Heart left ventricle (tissue), 16 donors: ENCODE measurements around the gene ING4. TPM values are rescaled to one million over a fixed set of nuclear protein-coding genes. Genes with fewer than 3 reads are reported as not detected.
"Not testable (repeated sequence)": the region's sequence is repeated elsewhere in the genome, so short reads cannot be mapped to it uniquely, and the experiment has no call there.

ENCODE experiments used
- ATAC-seq, 4 donors: fragments of 200-7000 bp; cut with Tn5 transposase; one replicate each; pipeline ENCODE4 v1.9.1; 2020 to 2022; ENCODE audit warnings: moderate library complexity in 4 of 4, mild to moderate bottlenecking in 3 of 4, moderate number of reproducible peaks in 1 of 4
- DNase-seq, 5 donors: peaks; one replicate each; pipeline ENCODE4 v3.0.0-alpha.2; 2020
- H3K27ac ChIP-seq, 12 donors: fragments of 200-600 bp; sonication (generic) in 4 of 12; one replicate each; pipeline versions ENCODE4 v1.5.0 to v1.8.0; 2016 to 2022; ENCODE audit warnings: mild to moderate bottlenecking in 2 of 12
- H3K27me3 ChIP-seq, 9 donors: fragments of 200-600 bp; sonication (generic) in 2 of 9; one replicate each; pipeline versions ENCODE4 v1.5.1 to v1.8.0; 2016 to 2022; ENCODE audit warnings: mild to moderate bottlenecking in 3 of 9
- H3K36me3 ChIP-seq, 9 donors: fragments of 200-600 bp; sonication (generic) in 2 of 9; one replicate each; pipeline versions ENCODE4 v1.5.0 to v1.8.0; 2018 to 2022; ENCODE audit warnings: mild to moderate bottlenecking in 2 of 9
- H3K4me1 ChIP-seq, 12 donors: fragments of 200-600 bp; sonication (generic) in 4 of 12; one replicate each; pipeline versions ENCODE4 v1.5.0 to v1.8.0; 2016 to 2022; ENCODE audit warnings: mild to moderate bottlenecking in 3 of 12
- H3K4me3 ChIP-seq, 12 donors: fragments of 200-600 bp; sonication (generic) in 4 of 12; one replicate each; pipeline versions ENCODE4 v1.5.0 to v1.8.0; 2017 to 2022; ENCODE audit warnings: mild to moderate bottlenecking in 9 of 12, moderate library complexity in 4 of 12
- H3K9me3 ChIP-seq, 12 donors: fragments of 200-600 bp; sonication (generic) in 4 of 12; one replicate each; pipeline versions ENCODE4 v1.5.0 to v1.8.0; 2016 to 2022; ENCODE audit warnings: mild to moderate bottlenecking in 1 of 12
- CTCF ChIP-seq, 12 donors: fragments of 200-600 bp; sonication (generic) in 4 of 12; IDR thresholded peaks; one replicate each; pipeline versions ENCODE4 v1.5.0 to v1.8.0; 2018 to 2022; ENCODE audit warnings: antibody characterized with exemption in 12 of 12, mild to moderate bottlenecking in 5 of 12
- POLR2A ChIP-seq, 2 donors: fragments of 450-650 bp; IDR thresholded peaks; one replicate each; pipeline ENCODE4 v1.6.1; 2017; ENCODE audit warnings: antibody characterized with exemption in 2 of 2, mild to moderate bottlenecking in 2 of 2, moderate library complexity in 2 of 2
- WGBS, 4 donors: extraction: QIAGEN DNeasy Blood & Tissue Kit in 2 of 4; methylation state at CpG; one replicate each; pipeline versions ENCODE4 v1.1.5 to v1.1.7; 2013 to 2018; 5-methylcytosine and 5-hydroxymethylcytosine counted together
- intact Hi-C, 10 donors: fragments of 100-400 bp; cut with DNase I; formaldehyde crosslinking; loops; one replicate each; pipeline versions ENCODE4 v1.11.1 to v1.14.2; 2022
- long read RNA-seq, 3 donors: library from polyadenylated mRNA; unstranded; transcript quantifications; one replicate each; pipeline ENCODE4 v2.0.0, GENCODE V29; 2020 to 2021
- polyA plus RNA-seq, 2 donors: library from polyadenylated mRNA; stranded (reverse); fragments of 200-250 nt; gene quantifications; one replicate each; pipeline ENCODE4 v1.2.3, GENCODE V29; 2013
- total RNA-seq, 9 donors: library from RNA; depleted of rRNA in 2 of 9; stranded (reverse); fragments of >200 nt in 2 of 9; fragmentation: NEBNext Ultra II Directional in 3 of 9; extraction: Animal tissue kit (Norgen Biotek cat#: 25700) in 3 of 9; gene quantifications; one replicate each; pipeline versions ENCODE4 v1.1.0 to v1.2.4, GENCODE V29; 2016 to 2023
- donor health status: ischemic (EF 13 %, LVEDD 7.1; RV severe dilation, severe dysfunction).
- donor health status: healthy with polysubstance abuse.
- donor health status: DM: no; HTN: yes; CAD: no.
- donor health status: DM: no; HTN: no; CAD: no.
- donor health status: ischemic (EF 25% LVEDD 6.9; RV normal size, moderate dysfunction).
- donor health status: ischemic (EF 25% LVEDD 5.7; RV mildly dilated, moderate dysfunction).
- donor health status: healthy.
- donor health status: DM: yes; HTN: yes; CAD: no.
- donor health status: ischemic (EF 35%, LVEDD 5.7; RV mildly dilated, moderate dysfunction).
- donor health status: nonischemic (EF 11% LVEDD 7.7; RV severe dilation, severe dysfunction).
- donor health status: DM: yes; HTN: yes; CAD: no.
- donor health status: PGD.
- donor health status: ischemic (EF 29% LVEDD 5.4; RV normal size, mild dysfunction).
- donor health status: nonischemic (EF 23%, LVEDD 6.1; RV moderate dilation, normal function).

The ING4 gene
- total RNA-seq (10 to 100 TPM; 17.4 to 39.0 (median 24.7) TPM), polyA plus RNA-seq (10 to 100 TPM; 14.6 to 23.6 TPM)
- long read RNA-seq, donor 1, transcript ING4-202 (8 exons, 1,393 nt) = minor isoform, 7 of 24 reads
- long read RNA-seq, donor 1, transcript ING4-201 (8 exons, 1,709 nt) = major isoform, 8 of 24 reads
- long read RNA-seq, donor 1, partial matches to known transcripts = 1 of 24 reads
- long read RNA-seq, donor 1, other reads (novel, unspliced or antisense) = 3 of 24 reads
- long read RNA-seq, donor 2, transcript ING4-202 (8 exons, 1,393 nt) = major isoform, 46 of 136 reads
- long read RNA-seq, donor 2, transcript ING4-201 (8 exons, 1,709 nt) = minor isoform, 45 of 136 reads
- long read RNA-seq, donor 2, transcript ING4-203 (8 exons, 741 nt) = minor isoform, 19 of 136 reads
- long read RNA-seq, donor 2, partial matches to known transcripts = 2 of 136 reads
- long read RNA-seq, donor 2, other reads (novel, unspliced or antisense) = 19 of 136 reads
- long read RNA-seq, donor 3, transcript ING4-202 (8 exons, 1,393 nt) = major isoform, 6 of 13 reads
- long read RNA-seq, donor 3, partial matches to known transcripts = 0 of 13 reads
- long read RNA-seq, donor 3, other reads (novel, unspliced or antisense) = 2 of 13 reads

GRCh38 chr12:6662906-6663742 is at the start of gene ING4:
ING4 (minus strand) TSS chr12:6663119; CDS start chr12:6663101, 18 bp downstream.
- H3K27ac ChIP-seq = peak within 1 kb of the TSS; percentile 51 to 90 (median 78)
- DNase-seq (peak; percentile 97 to 99 (median 98)), ATAC-seq (peak; percentile 99 to 100 (median 100))
- intact Hi-C loops = loop anchor here in 9 of 10 donors (1.0 to 10.0 kb wide), 10 partner anchors 16 to 62 kb away; partner anchors contain the start of genes ZNF384 (in 8 of the 9), COPS7A (in 2 of the 9) and ACRBP (in 1 of the 9)
- H3K9me3 ChIP-seq = no peaks in the 10 kb centered on the region
- TF ChIP-seq POLR2A (IDR thresholded peaks at IDR 0.05) = no peak
- peaks cover 0 to 24% (median 12%) of the 10 kb centered on the region in 12 donors for H3K4me1 ChIP-seq
- H3K4me3 ChIP-seq = peak within 1 kb of the TSS; percentile 40 to 86 (median 74)
- 2 to 3% (median 3%) methylated on average over 37 of the region's 37 CpGs for WGBS, 4 donors
- peaks cover 0 to 47% (median 30%) of the 10 kb centered on the region in 9 donors for H3K36me3 ChIP-seq
- no peaks in the 10 kb centered on the region for H3K27me3 ChIP-seq

GRCh38 chr12:6708960-6709394 is 46.1 kb upstream of the ING4 start:
- Histone ChIP-seq H3K4me3 (no peak overlapping the region), H3K9me3 (no peaks in the 10 kb centered on the region), H3K4me1 (no peaks in the 10 kb centered on the region), H3K36me3 (no peaks in the 10 kb centered on the region), H3K27me3 (peaks cover 0 to 45% (median 20%) of the 10 kb centered on the region in 9 donors), H3K27ac (no peak overlapping the region)
- intact Hi-C loops = no loop called here
- no peak for TF ChIP-seq POLR2A (IDR thresholded peaks at IDR 0.05)
- ATAC-seq (no peak), DNase-seq (no peak)
- WGBS, 4 donors = 85 to 88% (median 87%) methylated on average over 16 of the region's 16 CpGs

GRCh38 chr12:6708351-6708750 is 45.4 kb upstream of the ING4 start:
- H3K4me3 ChIP-seq, intact Hi-C loops, H3K4me1 ChIP-seq, H3K36me3 ChIP-seq, ATAC-seq, H3K27ac ChIP-seq, DNase-seq, H3K9me3 ChIP-seq: not testable (repeated sequence)
- peaks cover 0 to 47% (median 23%) of the 10 kb centered on the region in 9 donors for H3K27me3 ChIP-seq
- WGBS, 4 donors = 92 to 100% (median 95%) methylated on average over 4 to 21 of the region's 21 CpGs

GRCh38 chr12:6703631-6704030 is 40.7 kb upstream of the ING4 start:
- peaks cover 26 to 92% (median 65%) of the 10 kb centered on the region in 9 donors for H3K27me3 ChIP-seq
- WGBS, 4 donors = 7 to 12% (median 10%) methylated on average over 9 to 10 of the region's 10 CpGs
- H3K9me3 ChIP-seq = no peaks in the 10 kb centered on the region
- ATAC-seq = no peak
- H3K27ac ChIP-seq = no peak overlapping the region
- no peak for DNase-seq
- peaks cover 0 to 15% (median 8%) of the 10 kb centered on the region in 12 donors for H3K4me1 ChIP-seq
- intact Hi-C loops = no loop called here
- TF ChIP-seq CTCF (IDR thresholded peaks at IDR 0.05) = no peak
- no peak for TF ChIP-seq POLR2A (IDR thresholded peaks at IDR 0.05)
- H3K4me3 ChIP-seq = no peak overlapping the region
- H3K36me3 ChIP-seq = no peaks in the 10 kb centered on the region

- Histone ChIP-seq H3K36me3 (no peaks in the 10 kb centered on the region), H3K9me3 (no peaks in the 10 kb centered on the region), H3K4me1 (peaks cover 0 to 15% (median 8%) of the 10 kb centered on the region in 12 donors), H3K4me3 (peak overlapping the region in 9 of 12 donors; percentile 14 to 60 (median 51)), H3K27me3 (peaks cover 23 to 99% (median 66%) of the 10 kb centered on the region in 9 donors), H3K27ac (no peak overlapping the region)
- 28 to 37% (median 33%) methylated on average over 11 to 13 of the region's 13 CpGs for WGBS, 4 donors
- no peak for DNase-seq
- intact Hi-C loops = no loop called here
- no peak for TF ChIP-seq CTCF (IDR thresholded peaks at IDR 0.05)
- TF ChIP-seq POLR2A (IDR thresholded peaks at IDR 0.05) = no peak
- no peak for ATAC-seq
These were observed 38.3 kb upstream of the ING4 start for GRCh38 chr12:6701078-6701768.
